T-helper 9 cell (primary cell): Measurements from ENCODE around the gene DICER1.

Experiments used
- DNase-seq: peaks from one replicate; pipeline ENCODE4 v3.0.0-alpha.2; 2020

Gene DICER1

GRCh38 chr14:95121911-95122620, 35.3 kb downstream of the DICER1 start:
- no peak for DNase-seq

GRCh38 chr14:95119336-95119735, 38.0 kb downstream of the DICER1 start:
- DNase-seq, result no peak

GRCh38 chr14:95117937-95118721, 39.2 kb downstream of the DICER1 start:
- no peak for DNase-seq

GRCh38 chr14:95113476-95113875, 43.9 kb downstream of the DICER1 start:
- no peak for DNase-seq

- DNase-seq, result no peak
Observed at GRCh38 chr14:95111507-95112164, 45.7 kb downstream of the DICER1 start.

GRCh38 chr14:95110178-95110577, 47.2 kb downstream of the DICER1 start:
- no peak for DNase-seq

GRCh38 chr14:95107711-95108110, 49.6 kb downstream of the DICER1 start:
- no peak for DNase-seq

- no peak for DNase-seq
Observed at GRCh38 chr14:95106971-95107370, 50.4 kb downstream of the DICER1 start.

GRCh38 chr14:95104911-95105310, 52.4 kb downstream of the DICER1 start:
- no peak for DNase-seq

- no peak for DNase-seq
Observed at GRCh38 chr14:95102680-95103044, 54.7 kb downstream of the DICER1 start.

- DNase-seq, result no peak
Observed at GRCh38 chr14:95101736-95102679, 55.3 kb downstream of the DICER1 start.

- DNase-seq, result peak; percentile 4
Observed at GRCh38 chr14:95098984-95099599, 58.2 kb downstream of the DICER1 start.

GRCh38 chr14:95097385-95097784, 59.9 kb downstream of the DICER1 start:
- no peak for DNase-seq

GRCh38 chr14:95096476-95096875, 60.9 kb downstream of the DICER1 start:
- DNase-seq, result no peak

- no peak for DNase-seq
Observed at GRCh38 chr14:95095996-95096395, 61.3 kb downstream of the DICER1 start.

- DNase-seq, result no peak
Observed at GRCh38 chr14:95092723-95093122, 64.6 kb downstream of the DICER1 start.

GRCh38 chr14:95091581-95091980, 65.7 kb downstream of the DICER1 start:
- no peak for DNase-seq

GRCh38 chr14:95088665-95089064, 68.7 kb downstream of the DICER1 start:
- no peak for DNase-seq

GRCh38 chr14:95087619-95088018, 69.7 kb downstream of the DICER1 start:
- no peak for DNase-seq

- no peak for DNase-seq
Observed at GRCh38 chr14:95085321-95085720, 72.0 kb downstream of the DICER1 start.

- no peak for DNase-seq
Observed at GRCh38 chr14:95078867-95079266, 78.5 kb downstream of the DICER1 start.

- DNase-seq, result no peak
Observed at GRCh38 chr14:95077345-95077744, 80.0 kb downstream of the DICER1 start.
